OCI-LY3 (cell line): ENCODE results near the gene RIMBP3C.

Source experiments
- EZH2phosphoT487 ChIP-seq: fragments of 200-600 bp; shearing (Covaris generic); IDR thresholded peaks from 2 replicates; pipeline ENCODE4 v1.6.1; 2018; ENCODE audit warnings: antibody characterized with exemption, mixed run types, low read depth
- TF ChIP-seq, protein P1 (sequence below): fragments of 200-600, 300-600 bp; sonication (generic); IDR thresholded peaks from 2 replicates; pipeline ENCODE4 v1.5.1; 2014; ENCODE audit warnings: antibody characterized with exemption, low read length, low read depth

GRCh38 chr22:21582801-21583740 is 31.8 kb upstream of the RIMBP3C start:
- TF ChIP-seq, protein P1, sequence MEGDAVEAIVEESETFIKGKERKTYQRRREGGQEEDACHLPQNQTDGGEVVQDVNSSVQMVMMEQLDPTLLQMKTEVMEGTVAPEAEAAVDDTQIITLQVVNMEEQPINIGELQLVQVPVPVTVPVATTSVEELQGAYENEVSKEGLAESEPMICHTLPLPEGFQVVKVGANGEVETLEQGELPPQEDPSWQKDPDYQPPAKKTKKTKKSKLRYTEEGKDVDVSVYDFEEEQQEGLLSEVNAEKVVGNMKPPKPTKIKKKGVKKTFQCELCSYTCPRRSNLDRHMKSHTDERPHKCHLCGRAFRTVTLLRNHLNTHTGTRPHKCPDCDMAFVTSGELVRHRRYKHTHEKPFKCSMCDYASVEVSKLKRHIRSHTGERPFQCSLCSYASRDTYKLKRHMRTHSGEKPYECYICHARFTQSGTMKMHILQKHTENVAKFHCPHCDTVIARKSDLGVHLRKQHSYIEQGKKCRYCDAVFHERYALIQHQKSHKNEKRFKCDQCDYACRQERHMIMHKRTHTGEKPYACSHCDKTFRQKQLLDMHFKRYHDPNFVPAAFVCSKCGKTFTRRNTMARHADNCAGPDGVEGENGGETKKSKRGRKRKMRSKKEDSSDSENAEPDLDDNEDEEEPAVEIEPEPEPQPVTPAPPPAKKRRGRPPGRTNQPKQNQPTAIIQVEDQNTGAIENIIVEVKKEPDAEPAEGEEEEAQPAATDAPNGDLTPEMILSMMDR, result no peak
- TF ChIP-seq EZH2phosphoT487, result no peak
